Right forelimb (tissue), 1 donor: ENCODE data around the gene RASSF8.

Source experiments
- DNase-seq: peaks from one replicate; pipeline ENCODE4 v3.0.0-alpha.2; 2018

Gene RASSF8

DNA sequence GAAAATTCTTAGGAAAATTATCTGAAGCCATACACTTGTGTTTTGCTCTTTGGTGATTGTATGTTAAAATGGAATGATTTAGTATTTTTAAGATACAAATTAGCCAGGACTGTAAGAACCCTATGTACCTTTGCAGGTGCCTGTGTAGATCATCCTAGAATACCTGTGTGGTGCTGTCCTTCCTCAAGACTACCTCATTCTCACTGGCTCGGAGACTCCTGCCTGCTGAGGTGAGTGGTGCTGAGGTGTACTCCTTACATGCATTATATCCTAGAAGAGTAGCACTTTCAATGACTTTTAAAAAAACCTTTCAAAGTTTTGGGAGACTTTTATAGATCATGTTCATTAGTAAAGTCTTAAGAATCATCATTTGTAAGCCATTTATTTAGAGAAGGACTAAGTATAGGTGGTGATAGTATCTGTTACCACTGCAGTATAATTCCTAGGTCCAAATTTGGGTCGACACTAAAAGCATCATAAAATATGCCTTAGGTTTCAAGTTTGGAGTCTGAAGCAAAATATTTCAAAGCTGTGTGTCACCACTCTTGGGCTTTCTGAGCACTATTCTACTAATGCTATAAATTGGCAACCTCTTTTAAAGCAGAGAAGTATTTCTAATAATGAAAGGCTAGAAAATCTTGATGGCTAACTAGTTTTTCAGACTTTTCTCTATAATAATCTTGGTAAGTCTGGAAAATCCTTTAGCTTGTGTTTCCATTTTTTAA lies 36.6 kb downstream of the RASSF8 start:
- DNase-seq, result no peak

DNA sequence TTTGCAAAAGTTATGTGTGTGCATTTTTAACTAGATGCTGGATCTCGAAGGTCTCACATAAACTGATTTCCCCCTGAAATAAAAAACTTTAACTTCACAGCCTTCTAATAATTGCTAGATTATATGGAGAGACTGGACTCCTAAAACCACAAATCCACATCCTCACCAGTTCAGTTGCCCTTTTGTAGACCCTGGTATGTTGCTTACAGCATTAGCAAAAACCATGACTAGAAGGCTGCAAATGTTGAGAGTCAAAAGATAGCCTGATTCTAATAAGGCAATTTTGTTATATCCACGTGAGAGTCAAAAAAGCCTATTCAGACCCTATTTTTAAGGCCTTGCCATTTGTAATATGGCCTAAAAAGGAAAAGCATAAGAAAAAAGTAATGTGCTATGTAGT lies 37.4 kb downstream of the RASSF8 start:
- DNase-seq, result no peak

DNA sequence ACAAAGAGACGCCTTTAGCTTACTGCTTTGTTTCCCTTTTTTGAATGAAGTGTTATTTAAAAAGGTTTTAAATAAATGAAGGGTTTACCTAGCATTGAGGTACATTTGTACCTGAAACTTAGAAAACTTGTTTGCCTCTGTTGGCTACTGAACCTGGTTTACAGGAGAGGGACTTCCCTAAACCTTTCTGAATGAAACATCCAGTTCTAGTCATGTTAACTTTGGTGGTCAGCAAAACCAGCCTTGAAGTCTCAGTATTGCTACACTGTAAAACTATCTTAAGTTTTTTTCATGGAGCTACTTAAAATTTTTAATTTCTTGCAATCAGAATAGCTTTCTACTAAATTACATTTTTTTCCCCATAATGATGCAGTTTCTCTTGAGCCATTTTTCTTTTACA lies 38.2 kb downstream of the RASSF8 start:
- no peak for DNase-seq

GRCh38 chr12:25997201-25997963 lies 38.9 kb downstream of the RASSF8 start:
- no peak for DNase-seq

DNA sequence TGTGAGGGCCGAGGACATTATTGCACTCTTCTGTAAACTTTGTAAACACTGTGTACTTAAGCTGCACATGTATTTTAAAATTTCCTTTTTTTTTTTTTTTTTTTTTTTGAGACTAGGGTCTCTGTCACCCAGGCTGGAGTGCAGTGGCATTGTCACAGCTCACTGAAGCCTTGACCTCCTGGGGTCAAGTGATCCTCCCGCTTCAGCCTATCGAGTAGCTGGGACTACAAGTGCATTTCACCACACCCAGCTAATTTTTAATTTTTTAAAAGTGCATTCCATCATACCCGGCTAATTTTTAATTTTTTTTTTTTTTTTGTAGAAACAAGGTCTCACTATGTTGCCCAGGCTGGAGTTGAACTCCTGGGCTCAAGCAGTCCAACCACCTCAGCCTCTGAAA lies 42.4 kb downstream of the RASSF8 start:
- no peak for DNase-seq

DNA sequence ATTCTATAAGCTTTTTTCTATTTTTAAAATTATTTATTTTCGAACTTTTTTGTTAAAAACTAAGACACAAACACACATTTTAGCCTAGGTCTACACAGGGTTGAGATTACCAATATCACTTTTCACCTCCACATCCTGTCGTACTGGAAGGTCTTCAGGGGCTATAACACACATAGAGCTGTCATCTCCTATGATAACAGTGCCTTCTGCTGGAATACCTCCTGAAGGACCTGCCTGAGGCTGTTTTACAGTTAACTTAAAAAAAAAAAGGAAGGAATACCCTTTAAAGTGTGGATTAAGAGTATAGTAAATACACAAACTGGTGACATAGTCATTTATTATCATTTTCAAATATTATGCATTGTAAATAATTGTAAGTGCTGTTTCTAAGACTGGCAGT lies 43.0 kb downstream of the RASSF8 start:
- no peak for DNase-seq

DNA sequence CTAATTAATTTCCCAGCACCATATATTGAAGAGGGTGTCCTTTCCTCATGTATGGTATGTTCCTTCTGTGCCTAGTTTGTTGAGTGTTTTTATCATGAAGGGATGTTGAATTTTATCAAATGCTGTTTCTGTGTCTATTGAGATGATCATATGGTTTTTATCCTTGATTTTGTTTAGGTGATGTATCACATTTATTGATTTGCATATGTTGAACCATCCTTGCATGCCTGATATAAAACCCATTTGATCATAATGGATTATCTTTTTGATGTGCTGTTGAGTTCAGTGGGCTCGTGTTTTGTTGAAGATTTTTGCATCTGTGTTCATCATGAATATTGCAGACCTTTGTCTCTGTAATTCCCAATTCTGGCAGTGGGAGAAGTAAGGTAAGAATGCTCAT lies 44.6 kb downstream of the RASSF8 start:
- DNase-seq, result no peak

- no peak for DNase-seq
These were observed 49.1 kb downstream of the RASSF8 start for GRCh38 chr12:26007566-26007965.

DNA sequence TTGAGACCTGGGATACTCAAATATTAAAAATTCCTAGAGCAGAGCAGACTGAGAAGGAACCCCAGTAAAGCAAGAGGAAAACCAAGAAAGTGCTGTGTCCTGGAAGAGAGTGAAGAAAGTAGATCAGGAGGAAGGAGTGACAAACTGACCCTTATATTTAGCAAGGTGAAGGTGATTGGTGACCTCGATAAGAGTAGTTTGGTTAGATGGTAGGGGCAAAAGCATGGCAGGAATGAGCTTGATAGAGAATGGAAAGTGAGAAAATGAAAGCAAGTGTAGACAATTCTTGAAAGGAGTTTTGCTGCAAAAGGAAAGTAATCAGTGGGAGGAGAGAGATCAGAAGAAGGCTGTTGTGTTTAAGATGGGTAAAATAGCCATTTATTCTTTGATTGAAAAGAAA lies 51.1 kb downstream of the RASSF8 start:
- no peak for DNase-seq

GRCh38 chr12:26010293-26010821 lies 51.9 kb downstream of the RASSF8 start:
- DNase-seq, result no peak

DNA sequence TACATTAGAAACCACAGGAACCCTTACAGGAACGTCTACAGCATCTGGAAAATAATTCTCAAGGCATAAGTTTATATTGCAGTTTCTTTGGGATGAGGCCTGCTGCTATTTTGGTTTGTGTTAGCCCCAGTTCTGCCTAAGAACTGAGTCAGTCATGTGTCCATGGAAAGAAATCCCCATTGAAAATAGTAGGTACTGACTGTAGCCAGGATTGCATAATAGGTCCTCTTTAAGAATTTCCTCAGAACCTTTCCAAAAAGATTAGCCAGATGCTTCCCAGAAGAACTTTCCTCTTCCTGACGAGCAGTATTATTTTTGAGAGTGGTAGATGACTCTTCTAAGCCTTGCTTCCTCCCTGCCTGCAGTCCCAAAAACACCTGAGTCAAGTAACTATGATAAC lies 52.6 kb downstream of the RASSF8 start:
- DNase-seq, result no peak

- DNase-seq, result no peak
These were observed 55.6 kb downstream of the RASSF8 start for GRCh38 chr12:26014085-26014484.

GRCh38 chr12:26016516-26016915 lies 58.0 kb downstream of the RASSF8 start:
- no peak for DNase-seq

DNA sequence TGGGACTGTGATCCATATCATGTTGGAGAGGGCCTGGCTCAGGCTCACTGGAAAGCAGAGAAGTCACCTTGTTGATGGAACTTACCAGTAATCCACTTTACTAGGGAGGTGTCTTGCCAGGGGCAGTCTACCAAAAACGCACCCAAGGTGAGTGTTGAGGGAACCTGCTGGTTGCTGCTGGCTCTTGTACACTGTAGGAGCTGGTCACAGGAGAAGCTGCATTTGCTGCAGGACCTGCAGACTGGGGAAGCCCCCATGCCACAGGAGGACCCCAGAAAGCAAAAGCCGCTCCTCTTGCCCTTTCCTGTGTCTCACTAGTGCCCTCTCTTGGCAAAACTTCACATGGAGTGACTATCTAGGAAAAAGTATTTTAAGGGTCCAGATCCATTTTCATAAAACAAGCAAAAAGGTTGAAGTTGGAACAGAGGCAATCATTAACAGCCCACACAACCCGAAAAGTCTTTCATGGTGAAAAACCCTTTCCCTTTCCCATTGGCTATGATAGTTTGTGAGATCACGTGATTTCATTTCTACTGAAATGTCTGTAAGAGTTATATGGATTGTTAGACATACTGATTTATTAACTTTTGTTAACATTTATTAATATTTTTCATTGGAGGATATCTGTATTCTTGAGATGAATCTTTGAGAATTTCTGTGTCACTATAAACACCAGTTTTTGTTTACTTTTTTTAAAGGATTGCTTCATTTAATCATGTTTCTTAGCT lies 59.2 kb downstream of the RASSF8 start:
- DNase-seq, result no peak

DNA sequence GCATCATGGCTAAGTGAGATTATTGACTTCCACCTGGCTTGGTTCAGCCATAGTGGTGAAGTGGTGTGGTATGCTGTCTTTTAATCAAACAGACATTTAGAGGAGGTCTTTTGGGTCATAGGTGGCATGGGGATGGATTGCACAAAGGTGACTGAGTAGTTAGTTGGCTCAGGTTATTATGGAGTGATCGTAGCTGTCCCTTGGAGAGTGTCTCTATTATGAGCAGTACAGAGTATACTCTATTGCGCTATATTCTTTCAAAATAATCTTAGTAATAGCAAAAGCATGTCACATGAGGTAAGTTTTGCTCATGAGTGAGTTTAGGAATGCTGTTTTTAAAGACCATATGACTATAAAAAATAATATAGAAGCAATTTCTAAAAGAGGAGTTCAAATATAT lies 60.4 kb downstream of the RASSF8 start:
- no peak for DNase-seq

DNA sequence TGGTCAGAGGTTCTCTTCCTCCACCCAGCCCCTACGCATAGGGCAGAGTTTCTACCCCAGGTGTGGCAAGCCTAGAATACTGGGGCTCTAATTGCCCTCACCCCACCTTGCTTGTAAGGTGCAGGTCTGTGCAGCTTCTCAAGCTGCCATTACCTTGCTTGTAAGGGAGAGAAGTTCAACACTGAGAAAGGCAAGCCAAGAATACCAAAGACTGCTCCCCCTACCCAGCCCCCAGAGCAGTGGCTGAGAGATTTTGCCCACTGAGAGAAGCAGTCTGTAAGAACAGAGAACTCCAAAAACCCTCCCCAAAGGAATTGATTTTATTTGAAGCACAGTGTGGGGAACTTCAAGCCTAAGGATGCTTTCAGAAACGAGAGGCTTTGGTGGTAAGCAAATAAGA lies 63.1 kb downstream of the RASSF8 start:
- DNase-seq, result no peak

DNA sequence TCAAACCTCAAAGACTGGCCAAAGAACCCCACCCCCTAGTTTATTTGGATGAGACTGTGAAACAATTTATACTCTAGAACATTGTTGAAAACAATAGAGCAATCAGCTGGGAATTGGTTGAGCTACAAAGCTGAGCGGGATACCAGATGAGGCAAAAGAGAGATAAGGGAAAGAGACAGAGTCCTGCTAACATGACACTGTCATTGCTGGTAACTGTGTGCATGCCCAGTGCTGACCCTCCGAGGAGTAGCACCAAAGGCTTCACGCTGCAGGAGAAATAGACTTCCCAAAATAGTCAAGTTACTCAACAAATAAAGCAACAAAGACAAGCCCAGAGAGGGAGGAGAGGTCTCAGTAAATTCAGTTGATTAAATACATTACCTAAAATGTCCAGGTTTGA lies 63.6 kb downstream of the RASSF8 start:
- DNase-seq, result no peak

DNA sequence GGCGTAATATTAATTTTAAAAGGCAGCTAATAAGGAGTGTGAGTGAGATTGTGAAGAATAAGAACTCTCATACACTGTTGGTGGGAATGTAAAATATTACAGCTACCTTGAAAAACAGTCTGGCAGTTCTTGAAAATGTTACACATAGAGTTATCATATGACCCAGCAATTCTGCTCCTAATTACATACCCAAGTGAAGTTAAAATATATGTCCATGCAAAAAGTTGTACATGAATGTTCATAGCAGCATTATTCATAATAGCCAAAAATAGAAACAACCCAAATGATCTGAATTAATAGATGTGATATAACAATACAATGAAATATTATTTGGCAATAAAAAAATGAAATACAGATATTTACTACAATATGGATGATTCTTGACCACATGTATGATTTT lies 68.2 kb downstream of the RASSF8 start:
- DNase-seq, result no peak

DNA sequence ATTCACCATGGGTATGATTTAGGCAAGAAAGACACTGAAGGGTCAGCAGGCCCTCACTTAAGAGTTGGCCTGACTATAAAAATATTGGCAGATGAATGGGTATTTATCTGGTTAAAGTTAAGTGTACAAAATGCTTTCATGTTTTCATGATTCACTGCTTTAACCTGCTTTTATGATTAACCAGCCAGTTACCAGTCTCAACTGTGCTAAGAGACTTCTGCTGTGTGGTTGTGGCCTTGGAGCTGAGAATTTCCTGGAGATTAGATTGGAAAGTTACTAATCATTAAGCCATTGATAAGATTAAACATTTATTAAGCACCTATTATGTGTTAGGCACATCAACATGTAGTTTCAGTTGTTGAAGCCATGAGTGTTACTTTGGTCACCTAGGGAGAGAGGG lies 68.9 kb downstream of the RASSF8 start:
- no peak for DNase-seq

DNA sequence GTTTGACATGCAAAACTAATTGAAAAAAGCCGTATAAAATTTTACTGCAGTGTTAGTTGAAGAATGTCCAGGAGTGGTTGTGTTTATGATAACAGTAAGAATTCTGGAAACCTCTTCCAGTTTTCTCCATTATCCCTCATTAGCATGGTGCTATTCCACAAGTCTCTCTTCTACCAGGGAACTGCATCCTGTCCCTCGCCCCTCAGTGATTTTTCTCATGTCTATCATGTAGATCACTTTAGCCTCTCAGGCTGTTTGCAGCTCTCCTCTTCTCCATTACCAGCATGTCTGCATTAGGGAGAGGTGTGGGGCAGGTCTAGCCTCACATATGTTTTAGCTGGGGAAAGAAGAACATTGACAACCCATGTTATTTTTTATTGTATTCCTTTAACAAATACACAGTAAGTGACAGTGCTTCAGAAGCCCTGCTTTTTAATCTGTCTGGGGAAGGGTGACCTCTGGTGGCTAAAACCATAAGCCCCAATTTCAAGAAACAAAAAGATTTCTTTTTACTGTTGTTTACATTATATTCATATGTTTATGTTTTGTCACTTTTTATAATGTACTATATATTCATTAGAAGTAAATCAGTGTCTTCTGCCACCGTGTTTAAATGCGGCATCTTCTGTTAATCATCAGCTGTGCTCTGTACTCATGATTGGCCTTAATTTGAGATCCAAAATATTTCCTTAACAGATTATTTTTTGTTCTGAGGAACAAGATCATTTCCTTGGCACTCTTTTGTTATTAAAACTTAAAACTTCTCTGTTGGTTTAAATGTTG lies 70.7 kb downstream of the RASSF8 start:
- peak; percentile 55 for DNase-seq

- DNase-seq, result no peak
These were observed 71.2 kb downstream of the RASSF8 start for GRCh38 chr12:26029736-26030022.

DNA sequence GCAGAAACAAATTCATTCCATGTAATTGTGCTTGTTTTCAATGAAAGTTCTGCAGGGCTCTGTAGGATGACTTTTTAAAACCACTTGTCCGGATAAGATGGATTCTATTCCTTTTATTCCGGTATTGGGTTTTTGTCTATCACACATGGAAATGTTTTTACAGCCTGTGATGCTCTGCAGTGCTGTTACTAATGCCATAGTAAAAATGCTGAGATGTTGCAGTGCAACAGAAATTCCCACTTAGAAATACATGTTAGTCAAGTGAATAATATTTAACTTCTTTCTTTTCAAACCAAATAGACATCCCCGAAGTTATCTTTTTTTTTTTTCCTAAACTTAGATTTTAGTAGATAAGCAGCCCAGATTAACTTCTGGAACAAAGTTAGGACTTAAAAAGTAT lies 71.9 kb downstream of the RASSF8 start:
- DNase-seq, result no peak

- no peak for DNase-seq
These were observed 72.8 kb downstream of the RASSF8 start for GRCh38 chr12:26031318-26031717.
